Hippocampal formation (tissue), 2 donors: ENCODE measurements around the gene G0S2.

Source experiments
- DNase-seq, 2 donors: peaks; one replicate each; lab custom pipeline; 2025; lab: John Stamatoyannopoulos, UW

G0S2 gene

DNA sequence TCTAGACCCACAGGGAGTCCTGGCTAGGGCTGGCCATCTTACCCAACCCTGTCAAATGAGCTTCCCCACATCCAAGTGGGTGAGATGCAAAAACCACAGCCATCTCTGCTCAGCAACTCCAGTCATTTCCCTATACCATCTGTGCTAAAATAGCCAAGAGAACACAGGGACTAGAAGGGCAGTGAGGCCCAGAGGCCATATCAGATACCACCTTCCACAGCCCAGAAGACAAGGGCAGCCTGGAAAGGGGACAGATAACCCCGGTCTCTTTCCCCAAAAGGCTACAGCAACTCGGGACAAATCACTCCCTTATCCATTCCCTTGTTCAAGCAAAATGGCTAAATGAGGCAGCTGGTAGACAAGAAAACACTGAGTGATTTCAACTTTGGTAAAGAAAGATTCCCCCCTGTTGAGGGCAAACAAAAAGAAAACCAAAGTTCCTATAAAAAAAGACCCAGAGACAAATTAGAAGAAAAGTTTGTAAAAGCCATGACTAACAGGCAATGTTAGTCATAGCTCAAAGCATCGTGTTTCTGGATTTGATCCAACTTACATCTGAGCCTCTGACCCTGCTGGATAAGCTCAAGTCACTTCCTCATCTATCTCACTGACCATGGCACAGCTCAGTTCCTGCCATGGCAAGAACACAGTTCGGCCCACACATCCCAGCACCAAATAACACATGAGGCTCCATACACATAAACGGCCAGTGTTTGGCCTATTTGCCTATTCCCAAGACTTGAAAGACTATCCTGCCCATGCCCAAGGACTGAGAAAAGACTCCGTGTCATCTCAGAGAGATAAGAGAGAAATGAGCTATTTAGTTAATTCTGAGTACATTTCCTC lies 26.1 kb upstream of the G0S2 start:
- no peak for DNase-seq

DNA sequence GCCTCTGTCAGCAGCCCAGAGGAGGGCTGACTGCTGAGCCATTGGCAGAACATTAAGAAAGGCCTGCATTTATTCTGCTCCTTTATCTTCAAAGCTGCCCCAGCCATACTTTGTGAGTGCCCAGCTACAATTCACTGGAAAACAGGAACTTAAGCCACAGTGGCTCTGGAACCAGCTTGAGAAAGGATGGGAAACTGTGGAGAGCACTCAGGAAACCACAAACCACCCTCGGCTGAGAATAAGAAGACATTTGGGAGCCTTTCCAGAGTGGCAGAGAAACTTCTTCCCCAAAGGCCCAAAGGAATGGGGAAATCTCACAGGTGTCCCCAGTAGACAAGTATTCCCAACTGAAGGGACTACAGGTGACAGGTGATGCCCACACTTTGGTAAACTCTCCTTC lies 24.8 kb upstream of the G0S2 start:
- no peak for DNase-seq

DNA sequence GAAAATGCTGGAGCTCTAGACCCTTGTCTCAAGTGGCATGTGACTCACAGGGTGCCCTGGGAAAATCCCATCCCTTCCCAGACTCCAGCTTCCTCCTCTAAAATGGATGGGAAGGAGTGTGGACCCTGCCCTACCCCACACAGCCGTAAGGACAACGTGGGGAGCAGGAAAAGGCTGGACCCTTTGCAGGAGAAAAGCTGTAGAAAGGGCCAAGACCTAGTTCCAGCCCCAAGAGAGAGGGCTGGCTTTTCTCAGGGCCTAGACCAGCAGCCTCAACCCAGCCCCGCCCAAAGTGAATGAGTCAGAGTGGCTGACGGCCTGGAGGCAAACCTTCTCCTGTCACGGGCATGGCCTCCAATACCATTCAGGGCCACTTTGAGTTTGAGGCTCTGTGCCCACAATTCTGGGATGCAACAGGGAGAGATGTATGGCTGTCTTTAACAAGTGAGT lies 24.0 kb upstream of the G0S2 start:
- DNase-seq, result no peak

DNA sequence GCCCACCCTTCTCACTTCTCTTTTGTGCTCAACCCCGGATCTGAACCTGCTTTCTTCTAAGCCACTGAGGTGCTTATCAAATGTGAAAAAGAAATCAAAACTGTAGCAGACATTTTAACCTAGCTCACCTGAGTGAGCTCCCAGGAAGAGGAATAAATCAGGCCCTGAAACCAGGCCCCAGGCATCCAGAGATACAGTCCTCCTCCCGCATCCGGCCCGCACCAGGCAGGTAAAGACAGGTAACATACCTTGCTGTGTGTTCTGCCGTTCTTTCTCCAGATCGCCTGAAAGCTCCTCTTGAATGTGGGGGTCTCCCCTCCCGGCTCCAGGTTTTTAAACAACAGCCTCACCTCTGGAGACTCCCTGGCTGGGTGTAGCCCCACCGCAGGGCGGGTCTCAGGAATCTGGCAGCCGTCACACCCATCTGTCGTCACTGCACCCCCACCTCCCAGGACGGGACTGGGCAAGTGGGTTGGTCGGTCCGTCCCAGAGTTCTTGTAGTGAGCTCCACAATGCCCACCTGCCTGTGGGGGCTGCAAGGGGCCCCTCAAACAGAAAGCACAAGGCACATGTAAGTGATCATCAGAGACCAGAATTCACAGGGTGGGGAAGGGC lies 23.0 kb upstream of the G0S2 start, which contains the start of gene LAMB3:
Gene LAMB3, minus strand, starts transcription at position 305 of the 615 bp plus-strand sequence. CDS start 1,481 bp downstream, outside the sequence.
- no peak for DNase-seq

DNA sequence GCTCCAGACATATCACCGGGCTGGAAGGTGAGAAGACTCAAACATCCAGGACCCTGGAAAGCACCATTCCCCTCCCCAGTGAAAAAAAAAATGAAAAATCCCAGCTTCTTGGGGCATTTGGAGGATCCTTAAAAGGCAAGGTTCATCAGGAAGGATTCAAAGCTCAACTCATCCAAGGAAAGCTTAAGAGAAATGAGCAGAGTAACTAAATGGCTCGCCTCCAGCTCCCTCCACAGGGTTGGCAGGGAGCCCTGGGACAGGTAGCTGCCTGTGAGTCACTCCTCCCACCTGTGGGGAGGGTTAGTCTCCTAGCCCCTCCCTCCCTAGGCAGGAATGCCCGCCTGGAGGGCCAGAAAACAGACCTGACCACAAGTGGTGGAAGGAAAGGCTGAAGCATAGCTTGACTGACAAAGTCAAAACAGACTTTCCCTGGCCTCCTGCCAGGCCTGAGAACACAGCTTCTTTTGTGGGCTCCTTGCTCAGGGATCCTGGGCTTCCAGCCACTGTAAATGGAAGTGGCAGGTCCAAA lies 22.3 kb upstream of the G0S2 start:
- DNase-seq, result peak; percentile 68 to 83

DNA sequence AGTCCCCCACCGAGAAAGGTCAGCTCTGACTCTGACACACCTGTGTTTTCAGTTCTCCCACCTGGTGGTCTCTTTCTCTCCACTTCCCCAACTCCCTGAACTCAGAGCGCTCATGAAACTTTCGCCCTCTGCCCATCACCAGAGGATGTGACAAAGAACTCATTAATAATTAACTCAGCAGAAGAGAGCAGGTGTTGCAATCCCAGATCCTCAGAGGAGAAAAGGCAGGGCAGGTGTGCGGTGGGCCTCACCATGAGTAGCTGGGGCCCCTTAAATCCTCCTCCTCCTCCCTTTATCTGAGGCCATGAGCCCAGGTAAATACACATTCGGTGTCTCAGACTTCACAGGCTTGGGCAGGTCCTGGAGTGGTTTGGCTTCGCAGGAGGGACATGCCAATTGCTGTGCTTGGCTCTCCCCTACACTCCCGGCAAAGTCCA lies 21.3 kb upstream of the G0S2 start:
- DNase-seq, result no peak

- no peak for DNase-seq
Observed at GRCh38 chr1:209655411-209656231, 19.6 kb upstream of the G0S2 start.

GRCh38 chr1:209657140-209657879 lies 17.9 kb upstream of the G0S2 start:
- DNase-seq, result no peak

- DNase-seq, result no peak
Observed at GRCh38 chr1:209657918-209658317, 17.3 kb upstream of the G0S2 start.

DNA sequence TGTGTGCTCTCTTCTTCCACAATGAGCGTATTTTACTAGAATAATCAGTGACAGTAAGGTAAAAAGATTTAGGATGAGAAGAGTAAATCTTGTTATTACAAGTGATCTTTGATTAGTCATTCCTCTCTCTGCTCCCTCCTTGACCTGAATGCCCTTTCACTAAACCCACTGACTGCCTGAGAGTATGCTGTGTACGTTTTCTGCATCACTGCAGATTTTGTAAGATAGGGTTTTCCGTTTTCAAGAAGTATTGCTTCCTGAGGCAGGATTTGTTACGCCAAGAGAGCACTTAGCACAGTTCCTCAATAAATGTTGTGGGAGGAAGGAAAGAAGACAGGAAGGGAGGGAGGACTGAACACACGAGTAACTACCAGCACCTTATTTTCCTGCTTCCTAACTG lies 15.3 kb upstream of the G0S2 start:
- no peak for DNase-seq

DNA sequence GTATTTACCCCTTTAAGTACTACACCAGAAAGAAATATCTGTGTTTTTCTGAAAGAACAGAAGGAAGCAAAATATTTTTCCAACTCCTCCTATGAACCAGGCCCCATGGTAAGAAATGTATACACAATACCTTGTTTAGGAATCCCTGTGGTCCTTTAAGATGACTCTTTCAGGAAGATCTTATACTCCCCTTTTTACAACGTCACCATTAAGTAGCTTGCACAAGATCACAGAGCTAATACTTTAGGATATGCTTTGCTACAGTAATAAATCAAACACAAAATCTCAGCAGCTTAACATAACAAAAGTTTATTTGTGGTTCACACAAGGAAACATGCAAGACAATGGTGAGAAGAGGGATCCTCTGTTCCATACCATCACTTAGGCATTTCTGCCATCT lies 14.1 kb upstream of the G0S2 start:
- no peak for DNase-seq

DNA sequence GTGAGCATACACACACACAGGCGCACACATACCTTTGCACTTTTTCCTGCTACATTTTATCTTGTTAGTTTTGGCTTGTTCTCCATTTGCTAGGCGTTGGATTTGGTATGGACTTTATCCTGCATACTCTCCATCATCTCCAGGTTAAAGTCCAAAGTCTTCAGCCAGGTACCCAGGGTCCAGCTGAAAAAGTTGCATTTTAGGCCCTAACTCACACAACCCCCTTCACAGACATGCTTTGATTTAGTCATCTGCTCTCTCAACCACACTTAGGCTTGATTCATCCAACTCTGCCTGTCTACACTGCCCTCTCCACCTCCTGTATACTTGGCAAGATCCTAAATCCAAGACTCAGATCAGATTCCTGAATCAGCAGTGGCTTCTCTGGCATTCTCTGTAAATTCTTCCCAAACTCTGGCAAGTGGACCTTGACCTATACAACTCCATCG lies 12.3 kb upstream of the G0S2 start:
- no peak for DNase-seq

- DNase-seq, result no peak
Observed at GRCh38 chr1:209667103-209667502, 8.1 kb upstream of the G0S2 start.

- DNase-seq, result no peak
Observed at GRCh38 chr1:209667708-209668107, 7.5 kb upstream of the G0S2 start.

DNA sequence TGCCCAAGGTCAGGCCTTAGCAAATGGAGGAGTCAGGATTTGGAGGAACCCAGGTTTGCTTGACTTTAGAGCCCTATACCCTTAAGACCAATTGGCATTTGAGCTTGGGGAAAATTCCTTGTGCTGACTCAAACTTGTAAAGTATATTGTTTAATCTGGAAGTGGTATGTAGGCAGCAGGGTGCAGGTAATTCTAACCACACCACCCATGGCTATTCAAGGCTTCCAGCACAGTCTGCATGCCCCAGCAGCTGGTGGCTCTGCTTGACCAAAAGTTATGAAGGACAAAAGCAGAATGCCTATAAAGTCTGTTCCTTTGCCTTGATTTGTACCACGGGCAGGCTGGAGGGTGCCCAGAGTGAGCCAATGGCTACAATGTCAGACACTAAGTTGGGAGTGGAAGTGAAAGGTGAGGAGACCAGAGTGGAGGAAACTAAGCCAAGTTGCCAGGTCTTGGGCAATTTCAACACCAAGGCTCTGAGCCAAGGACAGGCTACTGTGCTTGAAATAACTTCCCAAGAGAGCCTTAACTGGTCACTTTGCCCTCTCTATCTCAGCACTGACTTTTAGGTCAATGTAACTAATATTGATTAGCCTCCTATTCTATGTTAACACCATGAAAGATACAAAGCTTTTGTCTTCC lies 4.7 kb upstream of the G0S2 start:
- no peak for DNase-seq

DNA sequence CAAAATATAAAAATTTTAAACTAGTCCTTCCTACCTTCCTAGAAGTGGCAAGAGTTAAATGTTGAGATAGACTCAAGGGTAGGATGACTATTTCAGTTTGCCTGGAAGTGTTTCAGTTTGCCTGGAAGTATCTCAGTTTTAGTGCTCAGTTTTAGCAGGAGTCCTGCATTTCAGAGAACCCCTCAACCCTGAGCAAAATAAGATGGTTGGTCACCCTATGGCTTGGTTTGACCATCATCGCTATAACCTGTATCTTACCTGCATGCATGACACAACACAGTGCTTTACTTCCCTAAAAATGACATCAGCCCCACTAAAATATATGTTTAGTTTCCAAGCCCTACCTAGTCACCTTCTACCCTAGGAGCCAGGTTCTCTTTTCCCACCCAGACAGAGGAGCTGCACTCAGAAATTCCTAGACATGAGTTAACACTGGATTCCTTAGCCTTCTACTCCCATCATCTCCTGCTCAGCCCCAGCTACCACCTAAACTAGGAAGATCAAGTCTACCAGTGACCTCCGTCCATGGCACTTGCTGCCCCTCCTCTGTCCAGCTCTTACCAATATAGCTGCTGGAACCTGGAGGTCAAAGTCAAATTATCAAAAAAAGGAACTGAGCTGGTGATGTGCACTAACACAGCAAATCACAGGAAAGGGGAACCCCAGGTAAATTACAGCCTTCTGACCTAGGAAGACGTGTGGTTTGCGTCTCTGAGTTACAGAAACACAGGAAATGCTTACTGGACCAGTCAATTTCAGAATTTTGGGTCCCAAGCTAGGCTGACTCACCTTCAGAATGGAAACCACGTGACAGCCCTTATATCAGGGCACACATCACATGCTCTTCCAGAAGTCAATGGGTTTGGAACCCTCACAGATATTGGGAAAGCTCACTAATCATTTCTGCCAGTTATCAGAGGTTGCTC lies 2.2 kb upstream of the G0S2 start:
- DNase-seq, result no peak

- no peak for DNase-seq
Observed at GRCh38 chr1:209673631-209674417, 1.4 kb upstream of the G0S2 start.

- peak; percentile 26 to 55 for DNase-seq
Observed at GRCh38 chr1:209675565-209676154, 448 bp downstream of the G0S2 start.
